Activated naive CD8-positive, alpha-beta T cell treated with anti-CD3 and anti-CD28 coated beads, Interleukin-2, amount 50 U/mL, for 16 hours (primary cell): ENCODE results near the gene KRT75.
"Not testable (repeated sequence)": the region's sequence is repeated elsewhere in the genome, so short reads cannot be mapped to it uniquely, and the experiment has no call there.

ENCODE experiments used
- DNase-seq: peaks from one replicate; pipeline ENCODE4 v3.0.0-alpha.2; 2020; ENCODE audit warnings: low read depth, low spot score

The KRT75 gene

DNA sequence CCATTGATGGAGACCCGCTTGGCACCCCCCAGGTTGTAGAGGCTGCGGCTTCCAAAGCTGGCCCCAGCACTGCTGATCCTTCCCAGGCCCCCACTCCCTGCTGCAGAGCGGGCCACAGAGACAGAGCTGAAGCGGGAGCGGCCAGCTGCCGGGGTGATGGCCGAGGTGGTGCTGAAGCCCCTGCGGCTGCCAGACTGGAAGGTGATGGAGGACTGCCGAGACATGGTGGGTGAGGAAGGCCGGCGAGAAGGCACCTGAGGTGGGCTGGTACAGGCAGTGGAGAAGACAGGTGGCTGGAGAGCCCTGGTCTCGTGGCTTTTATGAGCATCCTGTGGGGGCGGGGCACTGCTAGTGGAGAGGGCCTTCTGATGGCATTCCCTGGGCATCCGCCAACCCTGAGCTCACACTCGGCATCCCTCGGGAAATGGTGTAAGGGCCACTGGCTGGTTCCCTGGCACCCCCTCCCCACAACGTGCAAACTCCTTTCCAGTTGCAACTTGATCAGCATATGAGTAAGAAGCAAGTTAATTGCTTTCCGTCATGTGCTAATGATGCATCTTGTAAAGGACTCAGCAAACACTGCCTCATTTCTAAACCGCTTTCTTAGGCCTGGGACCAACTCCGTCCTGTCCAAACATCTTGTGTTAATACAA, at the start of gene KRT75:
Gene KRT75, minus strand, starts transcription at position 291 of the 653 bp plus-strand sequence. Its CDS starts 67 bp downstream, at position 224.
- DNase-seq = no peak

DNA sequence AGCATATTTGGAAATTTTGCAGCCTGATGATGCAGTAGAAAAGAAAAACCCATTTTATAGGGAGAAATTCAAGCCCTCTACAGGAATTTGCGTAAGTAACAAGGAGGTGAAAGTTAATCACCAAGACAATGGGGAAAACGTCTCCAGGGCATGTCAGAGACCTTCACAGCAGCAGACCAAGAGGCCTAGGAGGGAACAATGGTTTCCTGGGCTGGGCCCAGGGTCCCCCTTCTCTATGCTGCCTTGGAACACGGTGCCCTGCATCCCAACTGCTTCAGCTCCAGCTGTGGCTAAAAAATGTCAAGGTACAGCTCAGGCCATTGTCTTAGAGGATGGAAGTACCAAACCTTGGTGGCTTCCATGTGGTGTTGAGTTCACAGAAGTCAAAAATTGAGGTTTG, 45.9 kb upstream of the KRT75 start:
- no peak for DNase-seq

- DNase-seq = no peak
Observed at GRCh38 chr12:52477651-52478050, 43.5 kb upstream of the KRT75 start.

DNA sequence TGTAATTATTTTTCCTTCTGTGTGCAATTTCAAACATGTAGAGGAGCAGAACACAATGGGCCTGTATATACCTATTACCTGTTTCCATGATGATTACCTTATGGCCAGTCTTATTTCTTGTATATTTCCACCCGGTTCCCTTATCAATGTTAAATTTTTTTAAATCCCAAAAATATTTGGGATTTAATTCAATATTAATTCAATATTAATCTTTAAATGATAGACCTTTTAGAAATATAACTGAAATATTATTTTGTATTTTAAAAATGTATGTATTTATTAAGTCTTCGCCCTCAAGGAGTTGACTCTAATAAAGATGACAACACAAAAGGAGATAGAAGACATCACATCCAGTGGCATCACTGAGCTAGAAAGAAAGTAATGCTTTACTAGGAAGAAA, 40.0 kb upstream of the KRT75 start:
- no peak for DNase-seq

GRCh38 chr12:52473768-52474167, 39.6 kb upstream of the KRT75 start, which contains the start of gene KRT6C:
Gene KRT6C (minus strand): TSS chr12:52473805. CDS start chr12:52473737, 68 bp downstream.
- no peak for DNase-seq

DNA sequence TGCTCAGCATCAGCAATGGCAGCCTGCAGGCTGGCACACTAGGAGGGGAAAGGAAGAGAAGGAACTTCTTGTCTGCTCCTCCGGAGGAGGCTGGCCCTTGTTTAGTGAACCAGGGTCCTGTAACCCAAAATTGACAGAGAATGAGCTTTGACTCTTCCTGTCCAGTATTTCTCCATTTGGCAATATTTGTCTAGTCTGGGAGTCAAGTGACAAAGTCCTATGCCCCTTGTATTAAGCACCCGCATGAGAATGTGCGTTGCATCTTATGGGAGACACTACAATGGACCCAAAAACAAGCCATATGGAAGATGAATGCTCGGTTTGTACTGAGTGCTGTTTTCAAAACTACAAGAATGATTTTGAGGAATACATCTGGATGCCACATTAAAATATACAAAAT, 35.7 kb upstream of the KRT75 start:
- no peak for DNase-seq

DNA sequence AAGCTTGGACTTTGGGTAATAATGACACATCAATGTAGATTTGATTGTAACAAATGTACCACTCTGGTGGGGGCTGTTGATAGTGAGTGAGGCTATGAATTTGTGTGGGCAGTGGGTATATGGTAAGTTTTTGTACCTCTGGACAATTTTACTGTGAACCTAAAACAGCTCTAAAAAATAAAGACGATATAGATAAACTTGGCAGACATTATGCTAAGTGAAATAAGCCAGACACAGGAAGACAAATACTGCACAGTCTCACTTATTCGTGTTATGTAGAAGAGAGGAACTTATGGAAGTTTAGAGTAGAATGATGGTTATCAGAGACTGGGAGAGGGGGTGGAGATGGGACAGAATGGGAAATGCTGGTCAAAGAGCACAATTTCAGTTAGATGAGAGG, 30.7 kb upstream of the KRT75 start:
- DNase-seq = no peak

- no peak for DNase-seq
Observed at GRCh38 chr12:52461693-52462092, 27.5 kb upstream of the KRT75 start.

- no peak for DNase-seq
Observed at GRCh38 chr12:52458861-52459260, 24.7 kb upstream of the KRT75 start.

GRCh38 chr12:52455821-52456220, 21.6 kb upstream of the KRT75 start:
- DNase-seq = no peak

DNA sequence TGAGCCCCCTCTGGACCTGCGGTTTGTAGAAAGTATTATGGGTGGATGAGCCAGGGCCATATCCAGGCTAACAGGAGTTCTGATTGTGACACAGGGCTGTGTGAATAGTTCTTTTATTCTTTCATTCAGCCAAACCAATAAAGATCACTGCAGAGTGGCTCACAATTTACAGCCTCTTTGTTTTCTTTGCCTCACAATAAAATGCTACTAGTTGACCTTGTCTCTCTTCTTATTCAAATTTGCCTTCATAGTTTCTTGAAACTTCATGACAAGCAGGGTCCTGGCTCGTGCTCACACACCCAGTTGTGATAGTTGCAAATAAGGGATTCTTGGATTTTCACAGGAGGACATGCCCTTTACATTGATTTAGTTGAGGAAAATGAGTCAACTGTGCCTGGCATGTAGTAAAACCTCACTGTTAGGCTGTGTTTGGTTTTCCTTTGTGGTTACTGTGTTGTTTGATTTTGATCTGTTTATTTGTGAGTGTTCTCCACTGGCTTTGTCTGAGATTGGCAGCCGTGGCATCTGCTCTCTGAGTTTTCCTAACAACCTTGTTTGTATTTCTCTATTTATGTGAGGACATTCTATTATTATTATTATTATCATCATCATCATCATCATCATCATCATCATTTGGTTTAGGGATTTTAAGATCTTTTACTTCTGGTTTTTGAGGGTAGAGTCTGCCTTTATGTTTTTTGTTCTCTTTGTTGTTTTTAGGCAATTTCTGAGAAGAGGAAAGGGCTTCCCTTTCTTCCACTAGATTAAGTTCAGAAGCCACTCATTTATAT, 20.4 kb upstream of the KRT75 start:
- DNase-seq = no peak

- DNase-seq = no peak
Observed at GRCh38 chr12:52452101-52452500, 17.9 kb upstream of the KRT75 start, which contains the start of gene KRT6B. Gene KRT6B (minus strand): TSS chr12:52452146. CDS start chr12:52452078, 68 bp downstream.

DNA sequence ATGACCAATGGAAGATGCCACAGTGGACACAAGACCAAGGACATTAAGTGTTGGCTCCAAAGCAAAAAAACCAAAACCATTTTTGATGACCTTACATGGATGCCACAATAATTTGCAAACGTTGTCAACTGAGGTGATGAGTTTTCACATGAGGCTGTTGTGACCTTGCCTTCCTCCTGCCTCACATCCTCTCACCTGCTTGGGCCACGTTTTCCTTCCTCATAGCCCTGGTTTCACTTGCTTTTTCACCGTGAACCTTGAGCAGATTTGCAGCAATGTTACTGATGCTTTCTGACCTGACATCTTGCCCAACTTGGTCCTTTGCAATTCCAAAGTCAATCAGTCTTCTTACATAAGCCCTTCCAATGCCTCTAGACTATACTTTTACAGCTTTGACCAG, 14.1 kb upstream of the KRT75 start:
- DNase-seq = no peak

DNA sequence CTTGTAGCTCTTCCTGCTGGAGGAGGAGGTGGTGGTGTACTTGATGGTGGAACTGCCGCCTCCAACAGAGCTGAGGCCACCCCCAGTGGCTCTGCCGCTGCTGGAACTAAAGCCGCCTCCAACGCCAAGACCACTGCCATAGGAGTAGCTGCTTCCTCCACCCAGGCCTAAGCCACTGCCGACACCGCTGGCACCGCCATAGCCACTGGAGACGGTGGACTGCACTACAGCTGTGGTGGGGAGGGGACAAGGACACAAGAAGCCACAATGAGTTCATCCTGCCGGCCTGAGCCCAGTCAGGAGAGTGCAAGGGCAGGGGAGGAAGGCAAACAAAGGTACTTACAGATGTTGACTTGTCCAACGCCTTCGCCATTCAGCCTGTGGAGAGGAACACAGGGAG, 13.0 kb upstream of the KRT75 start:
- DNase-seq = not testable (repeated sequence)

DNA sequence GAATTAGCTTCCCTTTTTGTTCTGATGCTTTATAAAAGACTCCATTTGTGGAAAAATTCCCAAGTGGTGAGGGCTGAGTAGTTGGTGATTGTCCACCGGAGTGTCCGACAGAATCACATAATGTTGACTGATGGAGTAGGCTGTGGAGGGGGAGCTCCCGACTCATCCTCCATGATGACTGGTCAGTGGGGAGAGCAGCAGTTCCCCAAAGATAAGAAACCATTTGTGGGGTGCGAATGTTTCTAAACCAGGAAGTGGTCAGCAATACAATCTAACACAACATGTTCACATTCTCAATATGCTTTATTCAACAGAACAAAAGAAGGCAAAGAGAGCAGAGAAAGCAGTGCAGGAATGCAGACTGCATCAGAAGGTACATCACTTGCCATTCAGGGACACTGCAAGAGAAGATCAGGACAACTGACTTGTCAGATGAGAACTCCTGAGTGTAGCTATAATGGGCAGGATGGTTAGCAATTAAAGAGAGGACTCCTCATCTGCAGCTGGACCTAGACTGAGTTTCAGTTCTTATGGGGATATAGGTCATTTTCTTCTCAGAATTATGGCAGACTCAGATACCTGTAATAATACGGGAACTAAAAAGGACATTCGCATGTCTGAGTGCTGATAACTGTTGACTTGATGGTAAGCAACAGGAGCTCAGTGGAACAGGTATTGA, 12.3 kb upstream of the KRT75 start:
- no peak for DNase-seq

- DNase-seq = no peak
Observed at GRCh38 chr12:52445876-52446275, 11.7 kb upstream of the KRT75 start.

- DNase-seq = no peak
Observed at GRCh38 chr12:52444647-52445595, 10.8 kb upstream of the KRT75 start.

GRCh38 chr12:52443966-52444365, 9.8 kb upstream of the KRT75 start:
- DNase-seq = no peak

GRCh38 chr12:52442600-52443061, 8.5 kb upstream of the KRT75 start:
- DNase-seq = no peak

- no peak for DNase-seq
Observed at GRCh38 chr12:52441320-52441911, 7.2 kb upstream of the KRT75 start.

GRCh38 chr12:52440821-52441319, 6.7 kb upstream of the KRT75 start:
- DNase-seq = no peak
